Transverse colon (tissue), 4 donors: ENCODE data around the gene NFASC.

ENCODE experiments used
- POLR2AphosphoS5 ChIP-seq, 3 donors: sonication (generic); formaldehyde crosslinking; IDR thresholded peaks; one replicate each; pipeline ENCODE4 v1.6.1; 2016; ENCODE audit warnings: antibody characterized with exemption in 3 of 3
- TF ChIP-seq, protein P1 (sequence below), 5 experiments: fragments of 200-600 bp in 3 of 5; fragments of 450-650 bp in 2 of 5; sonication (generic) in 3 of 5; IDR thresholded peaks; 1 replicate in 2 of 5; 2 replicates in 3 of 5; pipeline ENCODE4 v1.5.1; 2016 to 2017; ENCODE audit warnings: antibody characterized with exemption in 5 of 5, inconsistent platforms in 3 of 5, mild to moderate bottlenecking in 2 of 5, moderate library complexity in 1 of 5

DNA sequence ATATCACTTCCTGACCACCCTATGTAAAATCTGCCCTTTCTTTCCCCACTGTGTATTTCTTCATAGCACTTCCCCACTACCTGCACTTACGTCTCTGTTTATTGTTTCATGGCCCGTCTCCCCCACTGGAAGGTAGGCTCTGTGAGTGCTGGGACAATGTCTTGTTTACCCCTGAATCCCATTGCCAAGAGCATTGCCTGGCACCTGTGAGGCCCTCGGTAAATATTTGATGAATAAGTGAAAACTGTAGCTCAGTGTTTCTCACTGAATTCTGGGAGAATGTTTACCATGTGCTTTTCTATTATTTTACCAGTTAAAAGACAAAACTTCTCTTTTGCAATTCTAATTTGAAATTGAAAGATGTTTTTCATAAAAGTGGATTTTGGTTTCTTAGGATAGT is 11.8 kb downstream of the NFASC start:
- TF ChIP-seq, protein P1, sequence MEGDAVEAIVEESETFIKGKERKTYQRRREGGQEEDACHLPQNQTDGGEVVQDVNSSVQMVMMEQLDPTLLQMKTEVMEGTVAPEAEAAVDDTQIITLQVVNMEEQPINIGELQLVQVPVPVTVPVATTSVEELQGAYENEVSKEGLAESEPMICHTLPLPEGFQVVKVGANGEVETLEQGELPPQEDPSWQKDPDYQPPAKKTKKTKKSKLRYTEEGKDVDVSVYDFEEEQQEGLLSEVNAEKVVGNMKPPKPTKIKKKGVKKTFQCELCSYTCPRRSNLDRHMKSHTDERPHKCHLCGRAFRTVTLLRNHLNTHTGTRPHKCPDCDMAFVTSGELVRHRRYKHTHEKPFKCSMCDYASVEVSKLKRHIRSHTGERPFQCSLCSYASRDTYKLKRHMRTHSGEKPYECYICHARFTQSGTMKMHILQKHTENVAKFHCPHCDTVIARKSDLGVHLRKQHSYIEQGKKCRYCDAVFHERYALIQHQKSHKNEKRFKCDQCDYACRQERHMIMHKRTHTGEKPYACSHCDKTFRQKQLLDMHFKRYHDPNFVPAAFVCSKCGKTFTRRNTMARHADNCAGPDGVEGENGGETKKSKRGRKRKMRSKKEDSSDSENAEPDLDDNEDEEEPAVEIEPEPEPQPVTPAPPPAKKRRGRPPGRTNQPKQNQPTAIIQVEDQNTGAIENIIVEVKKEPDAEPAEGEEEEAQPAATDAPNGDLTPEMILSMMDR (IDR thresholded peaks at IDR 0.05) = no peak
- no peak for TF ChIP-seq POLR2AphosphoS5 (IDR thresholded peaks at IDR 0.05)
